Measurements from ENCODE around the gene DNAI2.

DNAI2 gene

GRCh38 chr17:74292495-74292894, 18.5 kb downstream of the DNAI2 start:
- Histone ChIP-seq H3K27ac (ENCODE audit: extremely low read depth, low read depth, low read length) (no peak overlapping the region), H3K36me3 (ENCODE audit: control insufficient read depth in 2 of 2, insufficient read depth in 1 of 2, low read length in 2 of 2) (no peaks in the 10 kb centered on the region), H3K4me3 (ENCODE audit: low read depth, low read length) (no peak overlapping the region), H3K4me1 (ENCODE audit: control insufficient read depth, insufficient read depth, low read length) (no peaks in the 10 kb centered on the region), H3K9me3 (ENCODE audit: control insufficient read depth, insufficient read depth, low read depth, low read length) (no peaks in the 10 kb centered on the region)
- POLR2A ChIA-PET = no interaction called here
- CTCF ChIA-PET = interaction anchor here (0.6 to 1.9 kb wide), 5 partner anchors 8 to 469 kb away, joined by 3 to 10 read pairs (median 4); no protein-coding TSS in a partner anchor
- TF ChIP-seq ZNF747 (tag by site-specific recombination; IDR thresholded peaks at IDR 0.05) (no peak), ZNF585B (tag by site-specific recombination; IDR thresholded peaks at IDR 0.05) (no peak), MYNN (tag by site-specific recombination; IDR thresholded peaks at IDR 0.05; ENCODE audit: borderline replicate concordance) (no peak), PRDM10 (tag by site-specific recombination; IDR thresholded peaks at IDR 0.05) (peak; percentile 89)

DNA sequence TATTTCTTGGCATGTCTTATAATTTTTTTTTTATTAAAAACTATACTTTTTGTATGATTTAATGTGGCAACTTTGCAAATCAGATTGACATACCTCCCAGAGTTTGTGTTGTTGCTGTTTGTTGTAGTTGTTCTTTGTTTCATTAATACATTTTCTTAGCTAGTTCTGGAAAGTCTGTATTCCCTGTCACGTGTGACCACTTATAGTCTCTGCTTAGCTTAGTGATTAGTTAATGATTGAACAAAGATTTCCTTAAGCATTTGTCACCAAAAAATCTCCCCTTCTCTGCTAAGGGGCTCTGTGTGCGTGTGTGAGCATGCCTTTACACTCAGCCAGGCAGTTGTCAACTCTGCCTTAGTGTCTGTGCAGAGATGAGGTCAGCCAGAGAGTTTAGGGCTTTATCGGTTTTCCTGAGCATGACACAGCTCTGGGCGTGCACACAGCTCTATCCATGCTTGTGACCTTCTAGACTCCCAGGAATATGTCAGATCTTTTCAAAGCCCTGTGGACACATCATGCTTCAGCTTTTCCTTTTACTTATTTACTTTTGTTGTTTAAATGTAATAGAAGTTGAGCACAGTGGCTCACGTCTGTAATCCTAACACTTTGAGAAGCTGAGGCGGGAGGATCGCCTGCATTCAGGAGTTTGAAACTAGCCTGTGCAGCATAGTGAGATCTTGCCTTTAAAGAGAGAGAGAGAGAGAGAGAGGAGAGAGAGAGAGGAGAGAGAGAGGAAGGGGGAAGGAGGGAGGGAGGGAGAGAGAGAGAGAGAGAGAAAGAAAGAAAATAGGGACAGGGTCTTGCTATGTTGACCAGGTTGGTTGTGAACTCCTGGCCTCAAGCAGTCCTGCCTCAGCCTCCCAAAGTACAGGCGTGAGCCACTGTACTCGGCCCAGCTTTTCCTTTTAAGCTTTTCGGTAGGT, 21.9 kb downstream of the DNAI2 start:
- no peak overlapping the region for H3K4me3 ChIP-seq (ENCODE audit: low read depth, low read length)
- H3K9me3 ChIP-seq (ENCODE audit: control insufficient read depth, insufficient read depth, low read depth, low read length) = no peaks in the 10 kb centered on the region
- no peak overlapping the region for H3K27ac ChIP-seq (ENCODE audit: extremely low read depth, low read depth, low read length)
- peak; percentile 58; the same call in 1 of the 2 replicates for TF ChIP-seq TRIM28 (IDR thresholded peaks at IDR 0.05; ENCODE audit: borderline replicate concordance, low read length)
- TF ChIP-seq ZFHX2 (tag by site-specific recombination; conservative IDR thresholded peaks at IDR 0.05) = no peak
- TF ChIP-seq, protein P1, sequence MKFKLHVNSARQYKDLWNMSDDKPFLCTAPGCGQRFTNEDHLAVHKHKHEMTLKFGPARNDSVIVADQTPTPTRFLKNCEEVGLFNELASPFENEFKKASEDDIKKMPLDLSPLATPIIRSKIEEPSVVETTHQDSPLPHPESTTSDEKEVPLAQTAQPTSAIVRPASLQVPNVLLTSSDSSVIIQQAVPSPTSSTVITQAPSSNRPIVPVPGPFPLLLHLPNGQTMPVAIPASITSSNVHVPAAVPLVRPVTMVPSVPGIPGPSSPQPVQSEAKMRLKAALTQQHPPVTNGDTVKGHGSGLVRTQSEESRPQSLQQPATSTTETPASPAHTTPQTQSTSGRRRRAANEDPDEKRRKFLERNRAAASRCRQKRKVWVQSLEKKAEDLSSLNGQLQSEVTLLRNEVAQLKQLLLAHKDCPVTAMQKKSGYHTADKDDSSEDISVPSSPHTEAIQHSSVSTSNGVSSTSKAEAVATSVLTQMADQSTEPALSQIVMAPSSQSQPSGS (tag by site-specific recombination; IDR thresholded peaks at IDR 0.05; ENCODE audit: low read depth) = no peak
- TF ChIP-seq YY2 (tag by site-specific recombination; IDR thresholded peaks at IDR 0.05) = no peak
- no peak for TF ChIP-seq GFI1B (tag by site-specific recombination; IDR thresholded peaks at IDR 0.05)
- TF ChIP-seq ZNF530 (tag by site-specific recombination; IDR thresholded peaks at IDR 0.05; ENCODE audit: low read depth) = no peak
- TF ChIP-seq ZIC2 (tag by site-specific recombination; IDR thresholded peaks at IDR 0.05) = no peak
- TF ChIP-seq ZNF596 (tag by site-specific recombination; IDR thresholded peaks at IDR 0.05) = peak; percentile 65; the same call in 1 of the 2 replicates
- TF ChIP-seq SP7 (tag by site-specific recombination; IDR thresholded peaks at IDR 0.05) = no peak
- TF ChIP-seq ZNF169 (tag by site-specific recombination; IDR thresholded peaks at IDR 0.05) = no peak
- no peak for TF ChIP-seq ZNF585B (tag by site-specific recombination; IDR thresholded peaks at IDR 0.05)
- TF ChIP-seq ZBTB17 (tag by site-specific recombination; IDR thresholded peaks at IDR 0.05) = 0 out of 2 replicates have a peak, but pooled peaks have one; percentile 40
- TF ChIP-seq ZNF350 (tag by site-specific recombination; IDR thresholded peaks at IDR 0.05) = no peak
- TF ChIP-seq ZNF544 (tag by site-specific recombination; IDR thresholded peaks at IDR 0.05) = no peak
- no peaks in the 10 kb centered on the region for H3K36me3 ChIP-seq (ENCODE audit: control insufficient read depth in 2 of 2, insufficient read depth in 1 of 2, low read length in 2 of 2)
- no peaks in the 10 kb centered on the region for H3K4me1 ChIP-seq (ENCODE audit: control insufficient read depth, insufficient read depth, low read length)
- CTCF ChIA-PET = interaction anchor here (0.5 to 8.5 kb wide), 32 partner anchors 9 to 404 kb away, joined by 3 to 108 read pairs (median 4); partner anchors contain the start of genes BTBD17 and TTYH2
- POLR2A ChIA-PET = interaction anchor here (0.5 to 1.9 kb wide), 6 partner anchors 9 to 1229 kb away, joined by 3 to 7 read pairs (median 6); partner anchors contain the start of gene RPL38
